ENCODE data around the gene PARL. TPM values are rescaled to one million over a fixed set of nuclear protein-coding genes. Genes with fewer than 3 reads are reported as not detected.
A peak's percentile ranks its signal among the peaks of the same experiment; 100 is the strongest.

The PARL gene
- polyA plus RNA-seq, 1 of the 3 experiments (the other 2 are of a cell fraction), result 50.1 TPM

- TF ChIP-seq RCOR1 (IDR thresholded peaks at IDR 0.05; ENCODE audit: low read length) (0 out of 2 replicates have a peak, but pooled peaks have one; percentile 22), RFX5 (IDR thresholded peaks at IDR 0.05; ENCODE audit: low read length) (no peak), SMC3 (IDR thresholded peaks at IDR 0.05; ENCODE audit: low read depth, low read length) (no peak), FOXM1 (IDR thresholded peaks at IDR 0.05; ENCODE audit: low read depth) (no peak), YY1 (IDR thresholded peaks at IDR 0.05; ENCODE audit: low read depth) (no peak)
- TF ChIP-seq, protein P1, sequence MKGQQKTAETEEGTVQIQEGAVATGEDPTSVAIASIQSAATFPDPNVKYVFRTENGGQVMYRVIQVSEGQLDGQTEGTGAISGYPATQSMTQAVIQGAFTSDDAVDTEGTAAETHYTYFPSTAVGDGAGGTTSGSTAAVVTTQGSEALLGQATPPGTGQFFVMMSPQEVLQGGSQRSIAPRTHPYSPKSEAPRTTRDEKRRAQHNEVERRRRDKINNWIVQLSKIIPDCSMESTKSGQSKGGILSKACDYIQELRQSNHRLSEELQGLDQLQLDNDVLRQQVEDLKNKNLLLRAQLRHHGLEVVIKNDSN (IDR thresholded peaks at IDR 0.05; ENCODE audit: borderline replicate concordance, low read depth), result no peak
These were observed 56.7 kb downstream of the PARL start (continued) for GRCh38 chr3:183827809-183828537.

DNA sequence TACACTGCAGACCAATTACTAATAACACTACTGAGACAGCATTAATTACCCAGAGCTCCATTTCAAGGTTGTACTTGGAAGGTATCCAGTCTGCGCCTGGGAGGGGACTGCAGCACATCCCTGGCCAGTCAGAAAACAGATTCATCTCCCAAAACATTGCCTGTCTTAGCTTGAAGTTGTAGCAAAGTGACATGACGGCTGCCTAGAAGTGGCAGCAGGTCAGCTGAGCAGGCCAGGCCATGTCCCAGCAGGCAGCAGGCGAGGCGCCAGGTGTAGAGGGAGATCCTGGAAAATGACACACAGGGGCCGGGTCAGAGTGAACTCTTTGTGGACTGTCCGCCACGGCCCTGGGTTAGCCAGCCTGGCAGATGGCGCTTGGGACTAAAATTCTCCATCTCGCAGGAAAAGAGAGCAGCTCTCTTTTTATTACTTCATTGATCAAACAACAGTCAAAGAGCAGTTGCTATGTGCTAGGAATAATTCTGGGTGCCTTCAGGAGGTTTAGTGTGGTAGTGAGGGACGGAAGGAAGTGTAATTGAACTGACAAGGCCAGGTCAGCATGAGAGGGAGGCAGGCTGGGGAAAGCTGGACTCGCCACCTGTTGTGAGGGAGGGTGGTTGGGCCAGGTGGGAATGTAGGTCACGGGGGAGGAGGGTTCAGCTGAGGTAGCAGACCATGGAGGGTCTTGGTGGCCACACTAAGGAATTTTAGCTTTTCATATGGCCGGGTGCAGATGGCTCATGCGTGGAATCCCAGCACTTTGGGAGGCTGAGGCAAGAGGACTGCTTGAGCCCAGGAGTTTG, 58.0 kb downstream of the PARL start:
- H2AFZ ChIP-seq (ENCODE audit: low read depth), result no peak overlapping the region
- H3K4me1 ChIP-seq (ENCODE audit: control insufficient read depth in 1 of 2, insufficient read depth in 2 of 2, low read depth in 1 of 2, low read length in 1 of 2), result peaks cover 0 to 26% of the 10 kb centered on the region in 2 experiments; a peak in 2 of 4 replicates
- H3K27me3 ChIP-seq (ENCODE audit: insufficient read depth), result no peaks in the 10 kb centered on the region
- ChIA-PET CTCF (interaction anchor here (1.1 to 4.1 kb wide), 5 partner anchors 11 to 77 kb away, joined by 3 to 29 read pairs (median 4); partner anchors contain the start of gene PARL), POLR2A (interaction anchor here (0.7 to 1.1 kb wide), 2 partner anchors 129 to 283 kb away, joined by 3 to 4 read pairs; partner anchors contain the start of gene YEATS2)
- H3K9ac ChIP-seq, result no peak overlapping the region
- H3K79me2 ChIP-seq (ENCODE audit: insufficient read depth), result no peaks in the 10 kb centered on the region
- H3K4me3 ChIP-seq (ENCODE audit: low read depth in 2 of 2, low read length in 1 of 2), result no peak overlapping the region
- no peak for DNase-seq
- WGBS (ENCODE audit: low lambda C conversion rate), result 91% methylated on average over 14 of the region's 14 CpGs
- no peaks in the 10 kb centered on the region for H3K9me2 ChIP-seq
- 0 out of 4 replicates have a peak overlapping the region, but pooled peaks of 1 of the 2 experiments have one; percentile 30 for H3K27ac ChIP-seq (ENCODE audit: low read depth in 2 of 2, low read length in 1 of 2)
- H3K36me3 ChIP-seq (replicated peaks in 1 of 2; ENCODE audit: control insufficient read depth in 1 of 2, insufficient read depth in 2 of 2, low read length in 1 of 2), result peaks cover 8 to 28% of the 10 kb centered on the region in 2 experiments
- H3F3A ChIP-seq (replicated peaks; ENCODE audit: insufficient read depth), result peaks cover 11% of the 10 kb centered on the region
- H3K9me3 ChIP-seq, result no peaks in the 10 kb centered on the region
- 0 out of 2 replicates have a peak, but pooled peaks cover 3% of the 10 kb centered on the region for H4K20me1 ChIP-seq (ENCODE audit: insufficient read depth)
- TF ChIP-seq, protein P1 (IDR thresholded peaks at IDR 0.05; ENCODE audit: borderline replicate concordance, low read depth), result no peak
- no peak for TF ChIP-seq RAD21 (IDR thresholded peaks at IDR 0.05; ENCODE audit: low read length)
- no peak for TF ChIP-seq TEAD4 (IDR thresholded peaks at IDR 0.05; ENCODE audit: borderline replicate concordance, insufficient read depth)
- no peak for TF ChIP-seq RCOR1 (IDR thresholded peaks at IDR 0.05; ENCODE audit: low read length)
- TF ChIP-seq SMC3 (IDR thresholded peaks at IDR 0.05; ENCODE audit: low read depth, low read length), result no peak
- TF ChIP-seq NFIC (IDR thresholded peaks at IDR 0.05; ENCODE audit: borderline replicate concordance), result no peak
- TF ChIP-seq MXI1 (IDR thresholded peaks at IDR 0.05; ENCODE audit: low read depth, low read length), result no peak
- TF ChIP-seq REST (IDR thresholded peaks at IDR 0.05; ENCODE audit: low read depth, low read length), result no peak
- TF ChIP-seq FOXJ3 (CRISPR knock-in tag; IDR thresholded peaks at IDR 0.05), result no peak
- no peak for TF ChIP-seq FOXM1 (IDR thresholded peaks at IDR 0.05; ENCODE audit: low read depth)
- no peak for TF ChIP-seq MAX (IDR thresholded peaks at IDR 0.05; ENCODE audit: low read depth)
- no peak for TF ChIP-seq RFX5 (IDR thresholded peaks at IDR 0.05; ENCODE audit: low read length)
- TF ChIP-seq CHD2 (IDR thresholded peaks at IDR 0.05; ENCODE audit: low read length, partially characterized antibody), result no peak
- H3K4me2 ChIP-seq, result no peak overlapping the region

Data from SK-N-SH (cell line).